HG03108 (cell line): ENCODE data around the gene GABRA4.

Experiments
- ATAC-seq: cut with Tn5 transposase; IDR thresholded peaks from one replicate; pipeline ENCODE4 v1.9.1; 2021; ENCODE audit warnings: moderate library complexity; ENCODE audit not compliant: unreplicated experiment

Gene GABRA4

GRCh38 chr4:46993075-46994006, at the start of gene GABRA4:
TSS of gene GABRA4 (minus strand) at chr4:46993581. CDS start at chr4:46993424, 157 bp downstream.
- ATAC-seq = no peak

GRCh38 chr4:47040828-47041227, 47.4 kb upstream of the GABRA4 start:
- ATAC-seq = no peak

- ATAC-seq = no peak
These were observed 44.9 kb upstream of the GABRA4 start for GRCh38 chr4:47038263-47038662.

GRCh38 chr4:47032405-47033106, 39.2 kb upstream of the GABRA4 start:
- ATAC-seq = peak; percentile 84

- no peak for ATAC-seq
These were observed 38.5 kb upstream of the GABRA4 start for GRCh38 chr4:47031751-47032404.

GRCh38 chr4:47031011-47031678, 37.8 kb upstream of the GABRA4 start, which contains the start of gene GABRB1:
TSS of gene GABRB1 (plus strand) at chr4:47031567.
- ATAC-seq = no peak

- ATAC-seq = no peak
These were observed 24.1 kb upstream of the GABRA4 start for GRCh38 chr4:47017494-47017893.

GRCh38 chr4:47017081-47017480, 23.7 kb upstream of the GABRA4 start:
- no peak for ATAC-seq

GRCh38 chr4:47013373-47013772, 20.0 kb upstream of the GABRA4 start:
- ATAC-seq = no peak

GRCh38 chr4:47012676-47013075, 19.3 kb upstream of the GABRA4 start:
- ATAC-seq = no peak

- peak; percentile 85 for ATAC-seq
These were observed 17.6 kb upstream of the GABRA4 start for GRCh38 chr4:47010912-47011446.

GRCh38 chr4:47010347-47010911, 17.0 kb upstream of the GABRA4 start:
- peak; percentile 7 for ATAC-seq

GRCh38 chr4:47002580-47002979, 9.2 kb upstream of the GABRA4 start:
- no peak for ATAC-seq

- no peak for ATAC-seq
These were observed 7.0 kb upstream of the GABRA4 start for GRCh38 chr4:47000406-47000805.

- no peak for ATAC-seq
These were observed 6.2 kb upstream of the GABRA4 start for GRCh38 chr4:46999566-46999965.

GRCh38 chr4:46994007-46994405, 625 bp upstream of the GABRA4 start:
- no peak for ATAC-seq

GRCh38 chr4:46992338-46992737, 1.0 kb downstream of the GABRA4 start:
- no peak for ATAC-seq

GRCh38 chr4:46986922-46987638, 6.3 kb downstream of the GABRA4 start:
- no peak for ATAC-seq

- no peak for ATAC-seq
These were observed 8.6 kb downstream of the GABRA4 start for GRCh38 chr4:46984781-46985180.

- no peak for ATAC-seq
These were observed 12.5 kb downstream of the GABRA4 start for GRCh38 chr4:46980851-46981250.
